Activated CD8-positive, alpha-beta T cell treated with anti-CD3 and anti-CD28 coated beads for 36 hours (primary cell): Measurements from ENCODE around the gene EPB41L2. TPM values are rescaled to one million over a fixed set of nuclear protein-coding genes. Genes with fewer than 3 reads are reported as not detected.

Source experiments
- ATAC-seq: fragments of 200-7000 bp; cut with Tn5 transposase; one replicate; pipeline ENCODE4 v1.10.0; 2021; ENCODE audit warnings: mild to moderate bottlenecking, moderate library complexity
- CTCF ChIA-PET: fragments of 350-600 bp; sonication (Branson Sonifier 250); formaldehyde crosslinking; loops from one replicate; lab custom pipeline; 2021; ENCODE audit warnings: antibody characterized with exemption; lab: Charles Lee
- POLR2A ChIA-PET: fragments of 350-600 bp; sonication (Branson Sonifier 250); formaldehyde crosslinking; loops from one replicate; lab custom pipeline; 2021; ENCODE audit warnings: antibody characterized with exemption; lab: Charles Lee
- DNase-seq: peaks from one replicate; pipeline ENCODE4 v3.0.0-alpha.2; 2020
- H3K27ac Mint-ChIP-seq: one replicate; pipeline ENCODE4 v1.8.0; 2021; ENCODE audit warnings: mild to moderate bottlenecking, mixed read lengths
- H3K27me3 Mint-ChIP-seq: one replicate; pipeline ENCODE4 v1.8.0; 2021; ENCODE audit warnings: mixed read lengths
- H3K36me3 Mint-ChIP-seq: one replicate; pipeline ENCODE4 v1.8.0; 2021; ENCODE audit warnings: low read depth, mixed read lengths
- H3K4me1 Mint-ChIP-seq: one replicate; pipeline ENCODE4 v1.8.0; 2021; ENCODE audit warnings: low read depth, mixed read lengths
- H3K4me3 Mint-ChIP-seq: one replicate; pipeline ENCODE4 v1.8.0; 2021; ENCODE audit warnings: mild to moderate bottlenecking, moderate library complexity, mixed read lengths
- H3K9me3 Mint-ChIP-seq: one replicate; pipeline ENCODE4 v1.8.0; 2021; ENCODE audit warnings: mixed read lengths
- CTCF ChIP-seq: fragments of 200-600 bp; IDR thresholded peaks from one replicate; pipeline ENCODE4 v1.8.0; 2022; ENCODE audit warnings: antibody characterized with exemption, mild to moderate bottlenecking
- intact Hi-C: fragments of 100-400 bp; cut with micrococcal nuclease; formaldehyde crosslinking; loops from one replicate; pipeline ENCODE4 v1.10.0; 2022
- total RNA-seq, 2 experiments: library from RNA; stranded (reverse); gene quantifications; one replicate each; pipeline ENCODE4 v1.2.3, GENCODE V29; 2021

Gene EPB41L2
- total RNA-seq, 2 experiments from 2014 or later: 30.6 to 33.3 TPM

- no peak for TF ChIP-seq CTCF
- POLR2A ChIA-PET: no interaction called here
- Mint-ChIP-seq H3K27me3 (no peaks in the 10 kb centered on the region), H3K9me3 (no peaks in the 10 kb centered on the region), H3K36me3 (no peaks in the 10 kb centered on the region), H3K27ac (no peak overlapping the region), H3K4me3 (no peak overlapping the region), H3K4me1 (peaks cover 16% of the 10 kb centered on the region)
- ATAC-seq (no peak), DNase-seq (no peak)
- CTCF ChIA-PET: no interaction called here
- intact Hi-C loops: no loop called here
These were observed 84.2 kb downstream of the EPB41L2 start for GRCh38 chr6:130978660-130979396.

DNA sequence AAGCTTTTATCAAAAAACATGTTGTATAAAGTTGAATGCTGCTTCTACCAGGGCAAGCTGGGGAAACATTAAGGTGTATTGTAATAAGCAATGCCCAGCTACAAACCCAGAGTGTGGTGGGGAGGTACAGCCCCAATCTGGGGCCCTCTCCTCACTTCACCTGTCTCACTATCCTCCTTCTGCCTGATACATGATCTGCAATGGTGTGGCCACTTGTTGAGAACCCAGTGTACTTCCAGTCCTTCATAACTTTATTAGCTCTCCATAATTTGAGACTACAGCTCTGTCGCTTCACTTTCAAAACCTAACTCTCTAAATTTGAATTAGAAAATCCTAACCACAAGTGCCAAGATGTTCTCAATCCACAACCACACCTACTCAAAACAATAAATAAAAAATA is 84.9 kb downstream of the EPB41L2 start:
- peaks cover 16% of the 10 kb centered on the region for H3K4me1 Mint-ChIP-seq
- no peak for ATAC-seq

GRCh38 chr6:130975325-130975724 is 87.7 kb downstream of the EPB41L2 start:
- intact Hi-C loops: no loop called here
- ChIA-PET CTCF (no interaction called here), POLR2A (no interaction called here)
- Mint-ChIP-seq H3K4me1 (peaks cover 16% of the 10 kb centered on the region), H3K36me3 (no peaks in the 10 kb centered on the region), H3K4me3 (no peak overlapping the region), H3K27me3 (no peaks in the 10 kb centered on the region), H3K27ac (no peak overlapping the region), H3K9me3 (no peaks in the 10 kb centered on the region)
- TF ChIP-seq CTCF: no peak
- no peak for DNase-seq
- no peak for ATAC-seq

More for the DNA sequence above, 84.9 kb downstream of the EPB41L2 start:
- no peaks in the 10 kb centered on the region for H3K9me3 Mint-ChIP-seq
- POLR2A ChIA-PET: no interaction called here
- no peak overlapping the region for H3K4me3 Mint-ChIP-seq
- CTCF ChIA-PET: interaction anchor here (0.9 kb wide), 1 partner anchor 154 kb away, joined by 3 read pairs; no protein-coding TSS in a partner anchor
- DNase-seq: no peak
- H3K36me3 Mint-ChIP-seq: no peaks in the 10 kb centered on the region
- intact Hi-C loops: no loop called here
- TF ChIP-seq CTCF: no peak
- no peaks in the 10 kb centered on the region for H3K27me3 Mint-ChIP-seq
- H3K27ac Mint-ChIP-seq: no peak overlapping the region

GRCh38 chr6:130973521-130974277 is 89.3 kb downstream of the EPB41L2 start:
- H3K9me3 Mint-ChIP-seq: no peaks in the 10 kb centered on the region
- no peak for TF ChIP-seq CTCF
- no peaks in the 10 kb centered on the region for H3K27me3 Mint-ChIP-seq
- ATAC-seq (no peak), DNase-seq (no peak)
- POLR2A ChIA-PET: no interaction called here
- no peak overlapping the region for H3K4me3 Mint-ChIP-seq
- CTCF ChIA-PET: no interaction called here
- peaks cover 12% of the 10 kb centered on the region for H3K4me1 Mint-ChIP-seq
- intact Hi-C loops: no loop called here
- no peaks in the 10 kb centered on the region for H3K36me3 Mint-ChIP-seq
- no peak overlapping the region for H3K27ac Mint-ChIP-seq

DNA sequence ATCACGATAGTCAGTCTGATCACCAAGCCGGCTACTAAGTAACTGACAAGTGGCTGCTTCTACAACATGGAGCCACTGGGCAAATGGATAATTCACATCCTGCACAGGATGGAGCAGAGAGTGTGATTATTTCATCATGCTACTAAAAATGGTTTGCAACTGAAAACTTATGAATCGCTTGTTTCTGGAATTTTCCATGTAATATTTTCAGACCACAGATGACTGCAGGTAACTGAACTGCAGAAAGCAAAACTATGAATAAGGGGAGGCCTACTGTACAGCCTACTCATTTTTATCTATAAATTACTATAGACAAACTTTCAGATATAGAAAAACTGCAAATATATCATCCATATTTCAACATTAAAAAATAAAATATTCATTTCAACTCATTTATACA is 91.5 kb downstream of the EPB41L2 start:
- DNase-seq (no peak), ATAC-seq (peak; percentile 37)
- H3K36me3 Mint-ChIP-seq: no peaks in the 10 kb centered on the region
- no peaks in the 10 kb centered on the region for H3K27me3 Mint-ChIP-seq
- POLR2A ChIA-PET: no interaction called here
- H3K4me3 Mint-ChIP-seq: no peak overlapping the region
- H3K4me1 Mint-ChIP-seq: peaks cover 12% of the 10 kb centered on the region
- TF ChIP-seq CTCF: no peak
- CTCF ChIA-PET: no interaction called here
- no peak overlapping the region for H3K27ac Mint-ChIP-seq
- intact Hi-C loops: no loop called here
- H3K9me3 Mint-ChIP-seq: no peaks in the 10 kb centered on the region
